NCI-H2029 treated with DMSO at 0.1 percent for 48 hours (cell line): ENCODE results near the gene RUVBL1.
"Not testable (repeated sequence)": the region's sequence is repeated elsewhere in the genome, so short reads cannot be mapped to it uniquely, and the experiment has no call there.

Experiments used
- DNase-seq: peaks from one replicate; lab custom pipeline; 2025; lab: John Stamatoyannopoulos, UW

RUVBL1 gene

GRCh38 chr3:128123538-128124368 is at the start of gene RUVBL1:
Gene RUVBL1 (minus strand): TSS chr3:128123812. CDS start chr3:128123724, 88 bp downstream.
- peak; percentile 96 for DNase-seq

- DNase-seq, result no peak
Observed at GRCh38 chr3:128173200-128173599, 49.6 kb upstream of the RUVBL1 start.

GRCh38 chr3:128170866-128171516 is 47.4 kb upstream of the RUVBL1 start:
- DNase-seq, result peak; percentile 21

- DNase-seq, result no peak
Observed at GRCh38 chr3:128168836-128169235, 45.2 kb upstream of the RUVBL1 start.

GRCh38 chr3:128167973-128168674 is 44.5 kb upstream of the RUVBL1 start:
- no peak for DNase-seq

GRCh38 chr3:128167646-128167972 is 44.0 kb upstream of the RUVBL1 start:
- DNase-seq, result no peak

GRCh38 chr3:128166971-128167453 is 43.4 kb upstream of the RUVBL1 start:
- DNase-seq, result no peak

GRCh38 chr3:128163432-128163831 is 39.8 kb upstream of the RUVBL1 start:
- DNase-seq, result no peak

GRCh38 chr3:128160661-128161060 is 37.0 kb upstream of the RUVBL1 start:
- DNase-seq, result no peak

- DNase-seq, result no peak
Observed at GRCh38 chr3:128155616-128156360, 32.2 kb upstream of the RUVBL1 start.

GRCh38 chr3:128154354-128154753 is 30.7 kb upstream of the RUVBL1 start:
- DNase-seq, result not testable (repeated sequence)

- DNase-seq, result peak; percentile 84
Observed at GRCh38 chr3:128153156-128154041, 29.8 kb upstream of the RUVBL1 start, which contains the start of gene EEFSEC. Gene EEFSEC (plus strand): TSS chr3:128153481. CDS start chr3:128153508, 27 bp downstream.

GRCh38 chr3:128152419-128153155 is 29.0 kb upstream of the RUVBL1 start:
- no peak for DNase-seq

- DNase-seq, result no peak
Observed at GRCh38 chr3:128151758-128152274, 28.2 kb upstream of the RUVBL1 start.

- DNase-seq, result no peak
Observed at GRCh38 chr3:128149650-128150049, 26.0 kb upstream of the RUVBL1 start.

- DNase-seq, result no peak
Observed at GRCh38 chr3:128146201-128146600, 22.6 kb upstream of the RUVBL1 start.

GRCh38 chr3:128145279-128145678 is 21.7 kb upstream of the RUVBL1 start:
- no peak for DNase-seq

- no peak for DNase-seq
Observed at GRCh38 chr3:128144512-128145187, 21.0 kb upstream of the RUVBL1 start.

- DNase-seq, result no peak
Observed at GRCh38 chr3:128143496-128143895, 19.9 kb upstream of the RUVBL1 start.
